Panc1 (cell line): ENCODE results near the gene MAP4.

Experiments
- CTCF ChIP-seq: fragments of 450-650 bp; IDR thresholded peaks from 2 replicates; pipeline ENCODE4 v1.5.1; 2017; ENCODE audit warnings: mild to moderate bottlenecking
- POLR2AphosphoS5 ChIP-seq: IDR thresholded peaks from 2 replicates; pipeline ENCODE4 v1.6.1; 2012; ENCODE audit warnings: mild to moderate bottlenecking, low read depth, low read length, moderate library complexity
- REST ChIP-seq, 2 experiments: IDR thresholded peaks; 2 replicates each; pipeline ENCODE4 v1.6.1; 2011 to 2012; ENCODE audit warnings: low read depth in 2 of 2, control low read depth in 1 of 2, low read length in 1 of 2, mild to moderate bottlenecking in 1 of 2, moderate library complexity in 1 of 2; ENCODE audit not compliant: insufficient read depth in 1 of 2
- SIN3A ChIP-seq: IDR thresholded peaks from 2 replicates; pipeline ENCODE4 v1.6.1; 2012; ENCODE audit warnings: low read depth, mild to moderate bottlenecking, low read length, moderate library complexity, borderline replicate concordance; ENCODE audit not compliant: insufficient read depth

GRCh38 chr3:47916201-47916600, 100.0 kb downstream of the MAP4 start:
- no peak for TF ChIP-seq CTCF
- TF ChIP-seq POLR2AphosphoS5 = no peak
- TF ChIP-seq SIN3A = no peak
- TF ChIP-seq REST (IDR thresholded peaks at IDR 0.05; ENCODE audit: insufficient read depth in 1 of 2, low read depth in 2 of 2, low read length in 1 of 2) = no peak
